PC-3 (cell line): ENCODE results near the gene GRIN2B.

Experiments
- EZH2phosphoT487 ChIP-seq: fragments of 300-600 bp; sonication (generic); IDR thresholded peaks from 2 replicates; pipeline ENCODE4 v1.6.1; 2018; ENCODE audit warnings: mild to moderate bottlenecking, antibody characterized with exemption, low read length, borderline replicate concordance
- TF ChIP-seq, protein P1 (sequence below): fragments of 300-600 bp; sonication (generic); conservative IDR thresholded peaks from 2 replicates; pipeline ENCODE4 v1.5.1; 2017; ENCODE audit warnings: antibody characterized with exemption, low read depth, mild to moderate bottlenecking, low read length

DNA sequence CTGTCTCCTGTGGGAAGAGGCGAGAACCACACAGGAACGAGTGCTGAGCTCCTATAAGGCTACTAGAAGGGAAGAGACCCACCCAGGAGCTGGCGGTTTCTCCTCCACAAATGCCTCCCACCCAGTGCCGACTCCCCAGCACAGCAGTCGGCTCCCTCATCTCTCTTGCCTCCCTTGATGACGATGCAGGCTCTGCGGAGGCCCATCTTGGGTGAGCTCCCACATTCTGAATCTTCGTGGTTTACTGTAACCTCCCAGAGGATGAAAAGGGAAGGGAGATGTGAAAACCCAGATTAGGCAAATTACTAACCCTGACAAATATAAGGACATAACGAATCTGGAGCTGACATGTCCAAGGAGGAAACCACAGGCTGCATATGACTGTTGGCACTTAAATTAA, 23.8 kb downstream of the GRIN2B start:
- TF ChIP-seq, protein P1, sequence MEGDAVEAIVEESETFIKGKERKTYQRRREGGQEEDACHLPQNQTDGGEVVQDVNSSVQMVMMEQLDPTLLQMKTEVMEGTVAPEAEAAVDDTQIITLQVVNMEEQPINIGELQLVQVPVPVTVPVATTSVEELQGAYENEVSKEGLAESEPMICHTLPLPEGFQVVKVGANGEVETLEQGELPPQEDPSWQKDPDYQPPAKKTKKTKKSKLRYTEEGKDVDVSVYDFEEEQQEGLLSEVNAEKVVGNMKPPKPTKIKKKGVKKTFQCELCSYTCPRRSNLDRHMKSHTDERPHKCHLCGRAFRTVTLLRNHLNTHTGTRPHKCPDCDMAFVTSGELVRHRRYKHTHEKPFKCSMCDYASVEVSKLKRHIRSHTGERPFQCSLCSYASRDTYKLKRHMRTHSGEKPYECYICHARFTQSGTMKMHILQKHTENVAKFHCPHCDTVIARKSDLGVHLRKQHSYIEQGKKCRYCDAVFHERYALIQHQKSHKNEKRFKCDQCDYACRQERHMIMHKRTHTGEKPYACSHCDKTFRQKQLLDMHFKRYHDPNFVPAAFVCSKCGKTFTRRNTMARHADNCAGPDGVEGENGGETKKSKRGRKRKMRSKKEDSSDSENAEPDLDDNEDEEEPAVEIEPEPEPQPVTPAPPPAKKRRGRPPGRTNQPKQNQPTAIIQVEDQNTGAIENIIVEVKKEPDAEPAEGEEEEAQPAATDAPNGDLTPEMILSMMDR: no peak
- TF ChIP-seq EZH2phosphoT487: no peak
